GM12891 (cell line): Measurements from ENCODE around the gene LCK.

Source experiments
- POLR2A ChIP-seq: IDR thresholded peaks from 2 replicates; pipeline ENCODE4 v1.6.1; 2011; ENCODE audit warnings: low read depth, low read length, control low read depth
- SPI1 ChIP-seq: IDR thresholded peaks from 2 replicates; pipeline ENCODE4 v1.6.1; 2011; ENCODE audit warnings: low read depth, low read length, control low read depth
- TAF1 ChIP-seq: IDR thresholded peaks from 2 replicates; pipeline ENCODE4 v1.6.1; 2011; ENCODE audit warnings: low read depth, low read length, control low read depth

GRCh38 chr1:32335535-32335789 lies 84.4 kb downstream of the LCK start:
- TF ChIP-seq POLR2A: no peak
- TF ChIP-seq SPI1: no peak
- TF ChIP-seq TAF1: no peak
